ENCODE results near the gene ILK. TPM values are rescaled to one million over a fixed set of nuclear protein-coding genes. Genes with fewer than 3 reads are reported as not detected.

ILK gene
- total RNA-seq, 1 experiment from 2014 or later = 73.5 TPM

DNA sequence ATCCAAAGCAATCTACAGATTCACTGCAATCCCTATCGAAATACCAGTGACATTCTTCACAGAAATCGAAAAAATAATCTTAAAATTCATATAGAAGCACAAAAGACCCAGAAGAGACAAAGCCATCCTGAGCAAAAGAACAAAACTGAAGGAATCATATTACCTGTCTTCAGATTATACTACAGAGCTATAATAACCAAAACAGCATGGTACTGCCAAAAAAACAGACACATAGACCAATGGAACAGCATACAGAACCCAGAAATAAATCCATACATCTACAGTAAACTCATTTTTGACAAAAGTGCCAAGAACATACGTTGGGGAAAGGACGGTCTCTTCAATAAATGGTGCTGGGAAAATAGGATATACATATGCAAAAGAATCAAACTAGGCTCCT, 19.0 kb upstream of the ILK start:
- Histone ChIP-seq H3K27ac (ENCODE audit: low read depth, low read length) (no peak overlapping the region), H3K9me3 (ENCODE audit: control insufficient read depth in 1 of 2, insufficient read depth in 1 of 2, low read depth in 1 of 2, low read length in 2 of 2) (peaks cover 4 to 13% of the 10 kb centered on the region in 2 experiments; a peak in 1 of 4 replicates), H3K9ac (ENCODE audit: low read length) (no peak overlapping the region), H3K4me1 (ENCODE audit: control insufficient read depth in 1 of 2, insufficient read depth in 2 of 2, low read length in 2 of 2) (no peaks in the 10 kb centered on the region), H3K27me3 (ENCODE audit: insufficient read depth, low read length) (no peaks in the 10 kb centered on the region), H3K79me2 (ENCODE audit: insufficient read depth, low read length) (peaks cover 9% of the 10 kb centered on the region; the same call in 1 of the 2 replicates), H3K36me3 (ENCODE audit: control insufficient read depth in 1 of 2, insufficient read depth in 2 of 2, low read length in 2 of 2) (no peaks in the 10 kb centered on the region), H3K4me3 (replicated peaks in 1 of 2; ENCODE audit: low read depth in 1 of 2, low read length in 2 of 2) (no peak overlapping the region), H3K4me2 (ENCODE audit: low read length) (no peak overlapping the region), H3K9me2 (ENCODE audit: insufficient read depth) (no peaks in the 10 kb centered on the region), H2AFZ (ENCODE audit: low read depth, low read length, poor library complexity, severe bottlenecking) (no peak overlapping the region), H4K20me1 (ENCODE audit: insufficient read depth) (no peaks in the 10 kb centered on the region)
- intact Hi-C loops (cut with micrococcal nuclease) = no loop called here
- DNase-seq (ENCODE audit: low read depth, low spot score) (no peak), ATAC-seq (no peak)
- TF ChIP-seq SP1 (IDR thresholded peaks at IDR 0.05; ENCODE audit: low read depth) (no peak), EZH2phosphoT487 (IDR thresholded peaks at IDR 0.05; ENCODE audit: borderline replicate concordance) (no peak)
- TF ChIP-seq, protein P1, sequence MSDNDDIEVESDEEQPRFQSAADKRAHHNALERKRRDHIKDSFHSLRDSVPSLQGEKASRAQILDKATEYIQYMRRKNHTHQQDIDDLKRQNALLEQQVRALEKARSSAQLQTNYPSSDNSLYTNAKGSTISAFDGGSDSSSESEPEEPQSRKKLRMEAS (IDR thresholded peaks at IDR 0.05) = no peak
- POLR2A ChIA-PET = no interaction called here
- BruUV-seq (replicated peaks) = no TSS peak
- RAD21 ChIA-PET (ENCODE audit: low non-redundant PET in 1 of 2, low total read pairs in 2 of 2, uncharacterized antibody in 2 of 2, unreplicated experiment in 2 of 2) = no interaction called here
- CTCF ChIA-PET = no interaction called here

DNA sequence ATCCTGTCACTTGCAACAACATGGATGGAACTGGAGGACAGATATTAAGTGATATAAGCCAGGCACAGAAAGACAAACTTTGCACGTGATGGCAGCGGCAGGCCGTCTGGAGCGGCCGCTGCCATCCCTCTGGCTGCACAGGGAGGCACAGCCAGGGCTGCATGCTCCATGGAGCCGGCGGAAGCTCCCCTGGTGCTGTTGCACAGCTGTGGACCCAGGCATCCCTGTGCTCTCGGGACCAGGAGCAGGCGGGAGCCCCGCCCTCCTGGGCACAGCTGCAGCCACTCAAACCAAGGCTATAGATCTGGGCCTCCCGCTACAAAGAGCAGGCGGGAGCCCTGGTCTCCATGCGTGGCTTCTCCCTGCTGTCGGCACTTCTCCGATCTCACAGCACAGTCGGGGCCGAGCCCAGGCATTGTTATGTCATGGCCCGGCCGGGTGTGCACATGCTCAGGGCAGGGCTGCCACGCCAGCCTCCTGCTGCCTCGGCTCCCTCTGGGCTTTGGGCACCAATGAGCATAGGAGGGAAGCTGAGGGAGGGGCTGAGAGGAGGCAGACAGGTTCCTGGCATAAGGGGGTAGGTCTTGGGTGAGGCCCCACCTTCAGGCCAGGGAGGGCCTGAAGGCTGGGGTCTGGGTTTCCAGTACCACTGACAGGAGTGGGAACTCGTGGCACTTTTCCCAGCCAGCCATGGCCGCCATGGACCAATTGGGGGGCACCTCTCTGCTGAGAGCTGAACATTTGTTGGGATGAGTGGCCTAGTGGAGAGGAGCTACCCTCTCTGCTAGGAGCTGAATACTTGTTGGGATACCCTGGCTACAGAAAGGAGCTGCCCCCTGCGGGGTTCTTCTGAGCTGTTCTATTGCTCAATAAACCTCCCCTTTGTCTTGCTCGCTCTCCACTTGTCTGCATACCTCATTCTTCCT, 16.9 kb upstream of the ILK start:
- Histone ChIP-seq H3K9ac (ENCODE audit: low read length) (no peak overlapping the region), H3K79me2 (ENCODE audit: insufficient read depth, low read length) (0 out of 2 replicates have a peak, but pooled peaks cover 5% of the 10 kb centered on the region), H3K4me1 (ENCODE audit: control insufficient read depth in 1 of 2, insufficient read depth in 2 of 2, low read length in 2 of 2) (no peaks in the 10 kb centered on the region), H3K4me3 (replicated peaks in 1 of 2; ENCODE audit: low read depth in 1 of 2, low read length in 2 of 2) (no peak overlapping the region), H3K9me2 (ENCODE audit: insufficient read depth) (no peaks in the 10 kb centered on the region), H4K20me1 (ENCODE audit: insufficient read depth) (no peaks in the 10 kb centered on the region), H2AFZ (ENCODE audit: low read depth, low read length, poor library complexity, severe bottlenecking) (no peak overlapping the region), H3K4me2 (ENCODE audit: low read length) (no peak overlapping the region), H3K27ac (ENCODE audit: low read depth, low read length) (no peak overlapping the region), H3K9me3 (ENCODE audit: control insufficient read depth in 1 of 2, insufficient read depth in 1 of 2, low read depth in 1 of 2, low read length in 2 of 2) (peaks cover 4 to 13% of the 10 kb centered on the region in 2 experiments; a peak in 1 of 4 replicates), H3K36me3 (ENCODE audit: control insufficient read depth in 1 of 2, insufficient read depth in 2 of 2, low read length in 2 of 2) (peaks cover 0 to 3% of the 10 kb centered on the region in 2 experiments; a peak in 1 of 4 replicates), H3K27me3 (ENCODE audit: insufficient read depth, low read length) (no peaks in the 10 kb centered on the region)
- POLR2A ChIA-PET = no interaction called here
- ATAC-seq (no peak), DNase-seq (ENCODE audit: low read depth, low spot score) (no peak)
- CTCF ChIA-PET = no interaction called here
- TF ChIP-seq, protein P2, sequence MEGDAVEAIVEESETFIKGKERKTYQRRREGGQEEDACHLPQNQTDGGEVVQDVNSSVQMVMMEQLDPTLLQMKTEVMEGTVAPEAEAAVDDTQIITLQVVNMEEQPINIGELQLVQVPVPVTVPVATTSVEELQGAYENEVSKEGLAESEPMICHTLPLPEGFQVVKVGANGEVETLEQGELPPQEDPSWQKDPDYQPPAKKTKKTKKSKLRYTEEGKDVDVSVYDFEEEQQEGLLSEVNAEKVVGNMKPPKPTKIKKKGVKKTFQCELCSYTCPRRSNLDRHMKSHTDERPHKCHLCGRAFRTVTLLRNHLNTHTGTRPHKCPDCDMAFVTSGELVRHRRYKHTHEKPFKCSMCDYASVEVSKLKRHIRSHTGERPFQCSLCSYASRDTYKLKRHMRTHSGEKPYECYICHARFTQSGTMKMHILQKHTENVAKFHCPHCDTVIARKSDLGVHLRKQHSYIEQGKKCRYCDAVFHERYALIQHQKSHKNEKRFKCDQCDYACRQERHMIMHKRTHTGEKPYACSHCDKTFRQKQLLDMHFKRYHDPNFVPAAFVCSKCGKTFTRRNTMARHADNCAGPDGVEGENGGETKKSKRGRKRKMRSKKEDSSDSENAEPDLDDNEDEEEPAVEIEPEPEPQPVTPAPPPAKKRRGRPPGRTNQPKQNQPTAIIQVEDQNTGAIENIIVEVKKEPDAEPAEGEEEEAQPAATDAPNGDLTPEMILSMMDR (IDR thresholded peaks at IDR 0.05 in 2 of 3, conservative IDR thresholded peaks at IDR 0.05 in 1 of 3; ENCODE audit: borderline replicate concordance in 1 of 3, insufficient read depth in 1 of 3, low read depth in 2 of 3, low read length in 2 of 3) = no peak
- TF ChIP-seq ZNF274 (IDR thresholded peaks at IDR 0.05; ENCODE audit: low read depth, low read length) = no peak
- no peak for TF ChIP-seq RAD21 (IDR thresholded peaks at IDR 0.05; ENCODE audit: low read depth)
- TF ChIP-seq EZH2phosphoT487 (IDR thresholded peaks at IDR 0.05; ENCODE audit: borderline replicate concordance) = no peak
- no peak for TF ChIP-seq SIN3A (IDR thresholded peaks at IDR 0.05; ENCODE audit: low read depth)
- no peak for TF ChIP-seq FOSL1 (IDR thresholded peaks at IDR 0.05; ENCODE audit: low read depth)
- TF ChIP-seq, protein P1 (IDR thresholded peaks at IDR 0.05) = no peak
- TF ChIP-seq EZH2 (IDR thresholded peaks at IDR 0.05) = no peak
- no peak for TF ChIP-seq POLR2A (IDR thresholded peaks at IDR 0.05; ENCODE audit: borderline replicate concordance, extremely low read depth, insufficient read depth, insufficient read length)
- no peak for TF ChIP-seq ELF1 (IDR thresholded peaks at IDR 0.05; ENCODE audit: borderline replicate concordance, low read depth)
- TF ChIP-seq, protein P3, sequence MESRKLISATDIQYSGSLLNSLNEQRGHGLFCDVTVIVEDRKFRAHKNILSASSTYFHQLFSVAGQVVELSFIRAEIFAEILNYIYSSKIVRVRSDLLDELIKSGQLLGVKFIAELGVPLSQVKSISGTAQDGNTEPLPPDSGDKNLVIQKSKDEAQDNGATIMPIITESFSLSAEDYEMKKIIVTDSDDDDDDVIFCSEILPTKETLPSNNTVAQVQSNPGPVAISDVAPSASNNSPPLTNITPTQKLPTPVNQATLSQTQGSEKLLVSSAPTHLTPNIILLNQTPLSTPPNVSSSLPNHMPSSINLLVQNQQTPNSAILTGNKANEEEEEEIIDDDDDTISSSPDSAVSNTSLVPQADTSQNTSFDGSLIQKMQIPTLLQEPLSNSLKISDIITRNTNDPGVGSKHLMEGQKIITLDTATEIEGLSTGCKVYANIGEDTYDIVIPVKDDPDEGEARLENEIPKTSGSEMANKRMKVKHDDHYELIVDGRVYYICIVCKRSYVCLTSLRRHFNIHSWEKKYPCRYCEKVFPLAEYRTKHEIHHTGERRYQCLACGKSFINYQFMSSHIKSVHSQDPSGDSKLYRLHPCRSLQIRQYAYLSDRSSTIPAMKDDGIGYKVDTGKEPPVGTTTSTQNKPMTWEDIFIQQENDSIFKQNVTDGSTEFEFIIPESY (IDR thresholded peaks at IDR 0.05; ENCODE audit: extremely low read depth, insufficient replicate concordance, low read length) = no peak
- no peak for TF ChIP-seq CEBPB (IDR thresholded peaks at IDR 0.05; ENCODE audit: low read depth)
- TF ChIP-seq TCF7L2 (IDR thresholded peaks at IDR 0.05; ENCODE audit: borderline replicate concordance, extremely low read depth, insufficient read depth, insufficient read length) = no peak
- no peak for TF ChIP-seq CBX3 (IDR thresholded peaks at IDR 0.05; ENCODE audit: low read depth)
- RAD21 ChIA-PET (ENCODE audit: low non-redundant PET in 1 of 2, low total read pairs in 2 of 2, uncharacterized antibody in 2 of 2, unreplicated experiment in 2 of 2) = no interaction called here
- intact Hi-C loops (cut with micrococcal nuclease) = no loop called here
- BruUV-seq (replicated peaks) = no TSS peak

Data from HCT116 (cell line).